IMR-90 (cell line): ENCODE data around the gene TMEM53. TPM values are rescaled to one million over a fixed set of nuclear protein-coding genes. Genes with fewer than 3 reads are reported as not detected.

ENCODE experiments used
- CEBPB ChIP-seq: IDR thresholded peaks from 2 replicates; pipeline ENCODE4 v1.6.1; 2012; ENCODE audit warnings: low read depth, low read length, improper control_type of control experiment
- CHD1 ChIP-seq: IDR thresholded peaks from 2 replicates; pipeline ENCODE4 v1.6.1; 2012; ENCODE audit warnings: low read depth, low read length, improper control_type of control experiment
- MAZ ChIP-seq: IDR thresholded peaks from 2 replicates; pipeline ENCODE4 v1.6.1; 2012; ENCODE audit warnings: low read depth, mild to moderate bottlenecking, low read length, improper control_type of control experiment, moderate library complexity, borderline replicate concordance
- RAD21 ChIP-seq: IDR thresholded peaks from 2 replicates; pipeline ENCODE4 v1.6.1; 2012; ENCODE audit warnings: low read length, improper control_type of control experiment
- RCOR1 ChIP-seq: IDR thresholded peaks from 2 replicates; pipeline ENCODE4 v1.6.1; 2012; ENCODE audit warnings: mild to moderate bottlenecking, low read length, improper control_type of control experiment; ENCODE audit not compliant: insufficient replicate concordance
- RFX5 ChIP-seq: IDR thresholded peaks from 2 replicates; pipeline ENCODE4 v1.8.0; 2012; ENCODE audit warnings: low read depth, mild to moderate bottlenecking, low read length, moderate library complexity
- polyA plus RNA-seq, 3 experiments: library from polyadenylated mRNA; depleted of rRNA; stranded (reverse); fragments of >200 nt; gene quantifications; 2 replicates each; pipeline ENCODE4 v1.2.3, GENCODE V29; 2012; ENCODE audit warnings: low replicate concordance in 1 of 3
- total RNA-seq: library from RNA; depleted of rRNA; stranded (reverse); fragments of >200 nt; gene quantifications from 2 replicates; pipeline ENCODE4 v1.2.3, GENCODE V29; 2012
- TF ChIP-seq, protein P1 (sequence below): fragments of 150-350 bp; IDR thresholded peaks from 2 replicates; pipeline ENCODE4 v1.6.1; 2016; ENCODE audit warnings: low read depth, mild to moderate bottlenecking, low read length, moderate library complexity, borderline replicate concordance

Gene TMEM53
- total and polyA plus RNA-seq, 2 of the 4 experiments (the other 2 are of a cell fraction), result 2.7 to 6.3 TPM

DNA sequence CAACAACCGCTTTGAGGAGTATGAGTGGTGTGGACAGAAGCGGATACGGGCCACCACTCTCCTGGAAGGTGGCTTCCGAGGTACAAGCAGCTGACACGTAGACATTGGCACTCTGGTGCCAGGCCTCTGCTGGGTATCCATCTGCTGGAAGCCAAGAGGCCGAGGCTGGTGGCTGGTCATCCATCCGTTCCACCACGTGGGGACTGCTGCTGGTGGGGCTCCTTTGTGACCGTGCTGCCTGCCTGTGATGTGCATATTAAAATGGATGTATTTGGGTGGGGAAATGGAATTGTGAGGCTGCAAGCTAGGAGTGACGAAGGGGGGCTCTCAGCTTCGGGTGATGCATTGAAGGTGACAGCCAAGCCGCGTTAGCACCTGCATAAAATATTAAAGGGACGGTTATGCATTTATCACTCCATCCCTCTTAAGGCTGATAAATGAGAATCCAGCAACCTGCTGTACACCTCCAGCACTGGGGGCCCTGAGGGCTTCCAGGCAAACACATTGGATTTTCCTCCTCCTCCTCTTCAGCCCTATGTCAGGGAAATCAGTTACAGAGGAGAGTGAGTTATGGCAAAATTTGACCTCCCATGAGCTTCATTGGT, 38.1 kb downstream of the TMEM53 start (continued):
- TF ChIP-seq MAZ (no peak), CHD1 (no peak), RAD21 (no peak), RFX5 (no peak), CEBPB (no peak), RCOR1 (no peak)
- TF ChIP-seq, protein P1, sequence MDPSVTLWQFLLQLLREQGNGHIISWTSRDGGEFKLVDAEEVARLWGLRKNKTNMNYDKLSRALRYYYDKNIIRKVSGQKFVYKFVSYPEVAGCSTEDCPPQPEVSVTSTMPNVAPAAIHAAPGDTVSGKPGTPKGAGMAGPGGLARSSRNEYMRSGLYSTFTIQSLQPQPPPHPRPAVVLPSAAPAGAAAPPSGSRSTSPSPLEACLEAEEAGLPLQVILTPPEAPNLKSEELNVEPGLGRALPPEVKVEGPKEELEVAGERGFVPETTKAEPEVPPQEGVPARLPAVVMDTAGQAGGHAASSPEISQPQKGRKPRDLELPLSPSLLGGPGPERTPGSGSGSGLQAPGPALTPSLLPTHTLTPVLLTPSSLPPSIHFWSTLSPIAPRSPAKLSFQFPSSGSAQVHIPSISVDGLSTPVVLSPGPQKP, result no peak
